HG03439 (cell line): Measurements from ENCODE around the gene COMMD7.
"Not testable (repeated sequence)": the region's sequence is repeated elsewhere in the genome, so short reads cannot be mapped to it uniquely, and the experiment has no call there.

ENCODE experiments used
- ATAC-seq: cut with Tn5 transposase; IDR thresholded peaks from one replicate; pipeline ENCODE4 v1.9.1; 2021; ENCODE audit warnings: mild to moderate bottlenecking, moderate library complexity; ENCODE audit not compliant: unreplicated experiment

Gene COMMD7

DNA sequence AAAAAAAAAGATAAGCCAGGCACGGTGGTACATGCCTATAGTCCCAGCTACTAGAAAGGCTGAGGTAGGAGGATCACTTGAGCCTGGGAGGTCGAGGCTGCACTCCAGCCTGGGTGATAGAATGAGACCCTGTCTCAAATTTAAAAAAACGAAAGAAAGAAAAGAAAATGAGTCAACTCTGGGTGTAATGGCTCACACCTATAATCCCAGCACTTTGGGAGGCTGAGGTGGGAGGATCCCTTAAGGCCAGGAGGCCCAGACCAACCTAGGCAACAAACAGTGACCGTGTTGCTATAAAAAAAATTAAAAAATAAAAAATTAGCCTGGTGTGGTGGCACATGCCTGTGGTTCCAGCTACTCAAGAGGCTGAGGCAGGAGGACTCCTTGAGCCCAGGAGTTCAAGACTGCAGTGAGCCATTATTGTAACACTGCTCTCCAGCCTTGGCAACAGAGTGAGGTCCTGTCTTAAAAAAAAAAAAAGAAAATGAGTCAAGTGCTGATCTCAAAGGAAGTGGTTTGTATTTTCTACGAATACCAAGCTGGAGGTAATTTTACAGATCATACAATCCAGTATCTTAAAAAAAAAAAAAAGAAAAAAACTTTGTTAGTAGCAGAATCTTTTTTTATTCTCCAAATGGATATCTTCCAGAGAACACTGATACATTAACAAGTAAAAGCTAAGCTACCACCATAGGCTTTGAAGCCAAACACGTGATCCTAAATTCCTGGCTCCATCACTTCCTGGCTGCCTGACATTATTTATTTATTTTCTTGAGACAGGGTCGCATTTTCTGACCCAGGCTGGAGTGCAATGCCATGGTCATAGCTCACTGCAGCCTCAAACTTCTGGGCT, 5.7 kb downstream of the COMMD7 start:
- ATAC-seq = no peak

DNA sequence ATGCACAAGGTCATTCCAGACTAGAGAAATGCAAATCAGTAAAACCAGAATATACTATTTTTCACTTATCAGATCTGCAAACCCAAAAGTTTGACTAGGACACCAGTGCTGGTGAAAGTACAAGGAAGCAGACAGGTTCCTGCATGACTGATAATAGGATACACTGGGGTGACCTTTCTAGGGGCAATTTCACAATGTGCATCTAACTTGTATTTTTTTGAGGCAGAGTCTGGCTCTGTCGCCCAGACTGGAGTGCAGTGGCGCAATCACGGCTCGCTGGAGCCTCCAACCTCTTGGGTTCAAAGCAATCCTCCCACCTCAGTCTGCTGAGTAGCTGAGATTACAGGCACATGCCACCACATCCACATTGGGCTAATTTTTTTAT, 11.4 kb downstream of the COMMD7 start:
- no peak for ATAC-seq

DNA sequence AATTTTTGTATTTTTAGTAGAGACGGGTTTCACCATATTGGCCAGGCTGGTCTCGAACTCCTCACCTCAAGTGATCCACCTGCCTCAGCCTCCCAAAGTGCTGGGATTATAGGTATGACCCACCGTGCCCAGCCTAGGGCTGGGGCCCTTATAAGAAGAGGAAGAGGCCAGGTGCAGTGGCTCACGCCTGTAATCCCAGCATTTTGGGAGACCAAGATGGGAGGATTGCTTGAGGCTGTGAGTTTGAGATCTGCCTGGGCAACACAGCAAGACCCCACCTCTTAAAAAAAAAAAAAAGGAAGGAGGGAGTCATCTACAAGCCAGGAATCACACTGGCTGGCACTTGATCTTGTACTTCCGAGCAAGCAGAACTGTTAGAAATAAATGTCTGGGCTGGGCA, 13.9 kb downstream of the COMMD7 start:
- not testable (repeated sequence) for ATAC-seq

DNA sequence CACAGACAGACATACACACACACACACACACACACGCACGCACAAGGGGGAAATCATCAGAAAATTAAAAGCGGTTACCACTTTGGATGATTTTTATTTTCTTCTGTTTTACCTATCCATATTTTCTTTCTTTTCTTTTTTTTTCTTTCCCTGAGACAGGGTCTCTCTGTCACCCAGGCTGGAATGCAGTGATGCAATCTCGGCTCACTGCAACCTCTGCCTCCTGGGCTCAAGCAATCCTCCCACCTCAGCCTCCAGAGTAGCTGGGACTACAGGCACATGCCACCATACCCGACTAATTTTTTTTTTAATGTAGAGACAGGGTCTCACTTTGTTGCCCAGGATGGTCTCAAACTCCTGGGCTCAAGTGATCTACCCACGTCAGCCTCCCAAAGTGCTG, 14.8 kb downstream of the COMMD7 start:
- not testable (repeated sequence) for ATAC-seq

DNA sequence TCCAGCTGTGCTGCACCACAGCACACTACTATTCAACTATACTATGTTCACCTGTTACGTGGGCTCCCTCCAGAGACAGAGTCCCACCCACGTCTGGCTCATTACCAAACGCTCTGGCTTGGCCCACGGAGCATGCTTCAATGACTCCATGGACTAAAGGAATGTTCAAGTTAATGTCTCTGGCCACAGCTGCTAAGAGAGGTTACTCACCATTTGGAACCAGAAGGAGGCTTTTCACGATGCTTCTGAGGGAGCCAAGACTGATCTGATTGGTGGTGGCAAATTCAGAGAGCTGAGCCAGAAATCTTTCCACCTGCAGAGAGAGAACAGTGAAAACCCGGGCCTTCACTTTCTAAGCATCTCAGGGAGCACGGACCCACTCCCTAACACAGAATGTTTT, 15.6 kb downstream of the COMMD7 start:
- ATAC-seq = no peak

DNA sequence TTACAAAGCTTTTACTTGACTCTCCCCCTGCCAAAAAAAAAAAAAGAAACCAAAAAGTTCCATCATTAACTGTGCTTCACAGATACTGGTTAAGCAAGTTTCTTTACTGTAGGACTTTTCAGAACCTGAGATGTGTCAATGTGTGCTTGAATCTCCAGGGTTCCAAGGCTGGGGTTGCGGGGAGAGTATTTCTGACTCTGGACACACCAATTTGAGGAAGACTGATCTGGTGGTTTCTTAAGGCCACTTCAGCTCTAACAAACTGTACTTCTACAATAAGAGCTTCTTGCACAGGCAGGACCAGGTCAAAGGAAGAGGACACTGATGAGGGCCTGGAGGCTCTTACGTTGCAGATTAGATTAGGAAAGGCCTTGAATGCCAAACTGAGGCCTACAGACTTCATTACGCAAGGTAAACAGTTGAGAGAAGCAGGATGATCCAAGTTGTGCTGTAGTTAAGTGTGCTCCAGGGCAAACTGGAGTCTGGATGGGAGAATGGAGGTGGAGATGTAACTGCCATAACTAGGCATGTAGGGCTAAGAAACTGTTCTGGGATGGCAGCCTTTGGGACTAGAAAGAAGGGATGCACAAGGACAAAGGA, 24.4 kb downstream of the COMMD7 start:
- no peak for ATAC-seq

DNA sequence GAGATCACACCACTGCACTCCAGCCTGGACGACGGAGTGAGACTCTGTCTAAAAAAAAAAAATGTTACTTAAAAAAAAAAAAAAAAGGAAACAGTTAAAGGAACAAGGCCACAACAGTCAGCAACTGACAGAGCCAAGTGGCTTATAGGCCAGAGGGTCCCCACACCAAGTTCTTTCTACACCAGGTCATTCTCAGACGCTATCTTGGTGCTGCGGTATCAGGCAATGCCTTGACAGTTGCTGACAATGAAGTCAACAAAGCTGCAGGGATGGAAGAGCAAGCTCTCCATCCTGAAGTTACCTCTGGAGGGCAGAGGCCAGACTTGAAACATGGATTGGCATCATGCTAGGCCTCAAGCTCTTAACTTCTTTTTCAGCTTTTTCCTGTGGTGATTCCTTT, 31.9 kb downstream of the COMMD7 start:
- no peak for ATAC-seq

DNA sequence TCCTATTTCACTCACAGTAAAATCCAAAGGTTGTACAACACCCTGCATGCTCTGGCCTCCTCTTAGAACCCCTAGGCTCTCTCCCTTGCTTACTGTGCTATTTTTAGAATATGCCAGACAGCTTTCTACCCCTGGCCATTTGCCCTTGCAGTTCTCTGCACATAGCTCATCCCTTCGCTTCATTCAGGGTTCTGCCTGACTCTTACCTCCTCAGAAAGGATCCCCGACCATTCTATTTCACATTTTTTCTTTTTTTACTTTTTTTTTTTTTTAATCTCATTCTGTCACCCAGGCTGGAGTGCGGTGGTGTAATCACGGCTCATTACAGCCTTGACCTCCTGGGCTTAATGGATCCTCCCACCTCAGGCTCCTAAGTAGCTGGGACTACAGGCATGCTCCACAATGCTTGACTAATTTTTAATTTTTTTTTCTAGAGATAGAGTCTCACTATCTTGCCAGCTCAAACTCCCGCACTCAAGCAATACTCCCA, 33.6 kb downstream of the COMMD7 start:
- no peak for ATAC-seq

DNA sequence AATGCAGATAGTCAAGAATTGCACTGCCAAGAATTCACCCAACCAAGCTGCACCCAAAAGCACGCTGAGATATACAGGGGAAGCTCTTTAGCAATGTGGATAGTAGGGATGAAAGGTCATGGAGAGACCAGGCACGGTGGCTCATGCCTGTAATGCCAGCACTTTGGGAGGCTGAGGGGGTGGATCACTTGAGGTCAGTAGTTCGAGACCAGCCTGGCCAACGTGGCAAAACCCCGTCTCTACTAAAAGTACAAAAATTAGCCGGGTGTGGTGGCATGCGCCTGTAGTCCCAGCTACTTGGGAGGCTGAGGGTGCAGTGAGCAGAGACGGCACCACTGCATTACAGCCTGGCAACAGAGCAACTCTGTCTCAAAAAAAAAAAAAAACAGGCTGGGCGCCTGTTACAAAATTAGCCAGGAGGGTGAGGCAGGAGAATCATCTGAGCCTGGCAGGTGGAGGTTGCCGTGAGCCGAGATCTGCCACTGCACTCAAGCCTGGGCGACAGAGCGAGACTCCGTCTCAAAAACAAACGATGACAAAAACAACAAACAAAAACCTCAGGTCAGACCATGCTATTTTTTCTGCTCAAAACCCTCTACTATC, 34.1 kb downstream of the COMMD7 start:
- ATAC-seq = not testable (repeated sequence)

DNA sequence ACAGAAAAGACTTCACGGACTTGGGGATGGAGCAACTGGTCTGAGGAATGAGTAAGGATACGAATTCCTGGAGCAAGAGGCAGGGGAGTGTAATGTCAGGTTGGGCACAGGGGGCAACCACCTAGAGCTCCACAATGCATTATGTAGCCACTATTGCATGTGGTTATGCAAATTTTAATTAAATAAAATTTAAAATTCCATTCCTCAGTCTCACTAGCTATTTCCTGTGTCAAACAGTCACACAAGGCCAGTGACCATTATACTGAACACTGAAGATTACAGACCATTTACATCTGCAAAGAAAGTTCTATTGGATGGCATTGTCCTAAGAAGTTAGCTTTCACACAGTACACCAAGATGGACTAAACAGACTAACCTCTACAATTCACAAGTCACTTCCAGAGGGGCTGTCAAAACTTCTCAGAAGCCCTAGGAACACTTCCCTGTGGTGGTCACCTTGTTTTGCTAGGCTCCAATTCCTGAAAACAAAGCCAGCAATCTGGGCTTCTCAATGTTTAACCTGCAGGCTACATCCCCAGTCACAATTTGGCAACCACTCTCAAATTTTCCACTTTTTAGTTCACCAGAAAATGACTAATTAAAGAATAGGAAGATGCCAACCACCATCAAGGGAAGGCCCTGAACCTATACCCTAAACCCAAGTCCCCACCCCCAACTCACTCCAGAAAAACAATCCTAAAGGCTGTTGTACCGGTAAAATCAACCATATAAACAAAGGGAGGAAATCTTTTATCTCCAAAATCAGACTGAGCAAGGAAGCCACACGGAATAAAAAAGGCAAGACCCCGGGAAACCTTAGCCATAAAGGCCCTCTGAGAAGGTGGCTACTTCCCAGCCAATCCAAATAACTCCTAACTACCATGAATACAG, 35.3 kb downstream of the COMMD7 start:
- no peak for ATAC-seq

DNA sequence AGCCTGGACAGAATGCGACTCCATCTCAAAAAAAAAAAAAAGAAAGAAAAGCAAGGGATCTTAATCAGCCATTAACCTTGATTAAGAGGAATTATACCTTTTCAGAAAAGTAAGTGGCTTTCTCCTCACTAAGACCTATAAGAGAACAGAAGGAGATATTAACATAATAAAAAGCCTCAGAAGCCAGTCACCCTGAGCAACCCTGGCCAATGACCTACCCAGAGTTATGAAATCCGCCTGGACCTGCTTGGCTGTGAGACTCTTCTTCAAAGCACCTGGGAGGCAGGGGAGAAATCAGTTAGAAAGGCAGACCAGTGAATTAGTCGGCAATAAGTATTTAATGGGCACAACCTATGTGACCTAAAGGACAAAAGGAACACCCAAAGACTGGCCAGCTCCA, 36.8 kb downstream of the COMMD7 start:
- no peak for ATAC-seq

DNA sequence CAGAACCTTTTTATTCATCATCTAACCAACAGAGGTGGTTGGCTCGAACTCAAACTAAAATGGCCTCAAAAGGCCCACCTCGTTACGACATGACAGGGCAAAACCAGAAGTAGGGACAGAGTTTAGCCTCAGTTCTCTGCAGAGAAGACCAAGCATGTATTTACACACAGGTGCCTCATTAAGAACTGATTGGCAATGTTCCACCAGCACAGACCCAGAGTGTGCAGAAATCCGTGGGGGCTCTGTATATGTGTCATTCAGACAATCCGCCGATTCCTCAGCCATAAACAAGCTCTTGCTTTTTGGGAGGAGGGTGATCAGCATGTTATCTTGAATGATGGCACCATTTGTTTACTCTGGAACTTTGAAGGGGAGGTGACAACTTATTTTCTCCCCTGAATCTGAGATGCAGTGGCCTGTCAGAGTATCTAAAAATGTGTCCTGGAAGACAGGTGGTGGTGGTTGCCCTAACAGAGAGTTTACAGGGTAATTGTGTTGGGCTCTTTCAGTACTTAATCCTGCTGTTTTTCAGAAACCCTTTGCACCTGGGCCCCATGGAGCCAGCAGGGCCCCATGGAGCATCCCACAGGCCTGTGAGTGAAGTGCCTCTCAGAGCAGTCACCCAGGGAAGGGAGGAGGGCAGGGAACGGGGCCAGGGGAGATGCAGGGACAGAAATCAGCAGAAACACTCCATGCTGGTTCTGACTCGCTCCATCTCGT, 40.4 kb downstream of the COMMD7 start:
- ATAC-seq = no peak

DNA sequence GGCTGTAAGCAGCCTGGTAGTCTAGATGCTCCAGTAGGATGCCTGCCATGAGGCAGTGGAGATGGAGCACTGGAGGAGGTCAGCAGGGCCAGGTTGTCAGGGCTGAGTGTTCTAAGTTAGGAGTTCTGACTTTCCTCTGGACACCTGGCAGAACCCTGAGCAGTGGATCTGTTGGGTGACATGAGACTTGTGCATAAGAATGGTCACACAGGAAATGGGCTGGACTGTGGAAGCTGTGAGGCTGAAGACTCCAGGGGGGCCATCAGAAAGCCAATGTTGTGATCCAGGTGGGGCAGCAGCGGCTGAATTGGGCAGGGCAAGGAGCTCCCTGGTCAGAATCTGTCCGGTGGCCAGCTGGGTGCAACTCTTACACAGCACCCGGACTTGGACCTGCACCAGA, 45.7 kb downstream of the COMMD7 start:
- no peak for ATAC-seq

DNA sequence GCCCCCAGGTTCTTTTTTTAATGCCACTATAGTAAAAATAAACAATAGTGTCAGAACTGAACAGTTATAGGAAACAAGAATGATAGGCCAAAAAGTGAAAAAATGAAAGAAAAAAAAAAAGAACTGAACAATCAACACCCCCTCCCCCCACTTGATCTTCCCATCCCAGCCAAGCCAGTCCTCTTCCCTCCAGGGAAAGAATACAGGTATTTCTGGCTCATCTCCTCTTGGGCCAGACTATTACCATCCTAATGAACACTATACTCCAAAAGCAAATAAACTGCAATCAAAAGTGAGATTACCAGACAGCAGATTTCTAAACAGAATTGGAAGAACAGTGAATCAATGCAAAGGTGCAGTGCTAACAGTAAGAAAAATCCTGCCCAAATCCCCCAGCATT, 48.2 kb downstream of the COMMD7 start:
- ATAC-seq = no peak

DNA sequence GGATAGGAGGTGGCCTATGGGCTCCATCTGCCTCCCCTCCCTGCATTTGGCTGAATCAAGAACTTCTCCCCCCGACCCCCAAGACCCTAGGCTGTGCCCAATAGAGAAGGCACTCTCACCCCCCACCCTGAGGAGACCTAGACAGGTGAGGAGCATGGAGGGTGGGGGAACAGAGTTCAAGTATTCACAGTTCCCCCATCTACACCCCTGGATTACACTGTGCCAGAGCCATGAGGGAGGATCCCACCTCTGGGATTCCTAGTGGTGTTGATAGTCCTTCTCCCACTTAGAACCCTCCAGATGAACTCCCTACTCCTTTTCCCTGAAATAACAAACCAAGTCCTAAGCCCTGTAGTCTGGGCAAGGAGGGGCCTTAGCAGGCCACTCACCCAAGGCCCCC, 54.3 kb downstream of the COMMD7 start:
- not testable (repeated sequence) for ATAC-seq

DNA sequence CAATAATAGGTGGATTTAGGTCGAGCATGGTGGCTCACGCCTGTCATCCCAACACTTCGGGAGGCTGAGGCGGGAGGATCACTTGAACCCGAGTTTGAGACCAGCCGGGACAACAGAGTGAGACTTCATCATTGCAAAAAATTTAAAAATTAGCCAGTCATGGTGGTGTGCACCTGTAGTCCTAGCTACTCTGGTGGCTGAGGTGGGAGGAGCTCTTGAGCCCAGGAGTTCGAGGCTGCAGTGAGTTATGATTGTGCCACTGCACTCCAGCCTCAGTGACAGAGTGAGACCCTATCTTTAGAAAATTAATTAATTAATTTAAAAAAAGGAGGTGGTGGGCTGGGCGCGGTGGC, 56.1 kb downstream of the COMMD7 start:
- ATAC-seq = no peak

DNA sequence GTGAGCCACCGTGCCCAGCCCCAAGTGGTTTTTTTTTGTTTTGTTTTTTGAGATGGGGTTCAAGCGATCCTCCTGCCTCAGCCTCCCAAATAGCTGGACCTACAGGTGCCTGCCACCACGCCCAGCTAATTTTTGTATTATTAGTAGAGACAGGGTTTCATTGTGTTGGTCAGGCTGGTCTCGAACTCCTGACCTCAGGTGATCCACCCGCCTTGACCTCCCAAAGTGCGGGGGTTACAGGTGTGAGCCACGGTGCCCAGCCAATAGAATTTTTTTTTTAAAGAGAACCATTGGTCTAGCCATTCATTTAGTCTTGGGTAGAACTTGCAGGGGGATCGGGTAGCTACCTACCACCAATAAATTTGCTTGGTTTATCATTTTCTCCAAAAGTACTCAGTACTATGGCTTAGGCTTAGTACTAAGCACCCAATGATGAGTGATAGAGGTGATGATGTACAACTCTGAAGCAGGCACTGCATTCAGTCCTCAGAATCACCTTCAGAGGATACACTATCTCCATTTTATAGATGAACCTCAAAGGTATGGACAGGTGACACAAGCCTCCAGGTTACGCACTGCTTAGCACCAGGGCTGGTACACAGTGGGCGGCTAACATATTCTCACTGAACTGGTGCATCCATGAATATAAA, 56.6 kb downstream of the COMMD7 start:
- no peak for ATAC-seq

DNA sequence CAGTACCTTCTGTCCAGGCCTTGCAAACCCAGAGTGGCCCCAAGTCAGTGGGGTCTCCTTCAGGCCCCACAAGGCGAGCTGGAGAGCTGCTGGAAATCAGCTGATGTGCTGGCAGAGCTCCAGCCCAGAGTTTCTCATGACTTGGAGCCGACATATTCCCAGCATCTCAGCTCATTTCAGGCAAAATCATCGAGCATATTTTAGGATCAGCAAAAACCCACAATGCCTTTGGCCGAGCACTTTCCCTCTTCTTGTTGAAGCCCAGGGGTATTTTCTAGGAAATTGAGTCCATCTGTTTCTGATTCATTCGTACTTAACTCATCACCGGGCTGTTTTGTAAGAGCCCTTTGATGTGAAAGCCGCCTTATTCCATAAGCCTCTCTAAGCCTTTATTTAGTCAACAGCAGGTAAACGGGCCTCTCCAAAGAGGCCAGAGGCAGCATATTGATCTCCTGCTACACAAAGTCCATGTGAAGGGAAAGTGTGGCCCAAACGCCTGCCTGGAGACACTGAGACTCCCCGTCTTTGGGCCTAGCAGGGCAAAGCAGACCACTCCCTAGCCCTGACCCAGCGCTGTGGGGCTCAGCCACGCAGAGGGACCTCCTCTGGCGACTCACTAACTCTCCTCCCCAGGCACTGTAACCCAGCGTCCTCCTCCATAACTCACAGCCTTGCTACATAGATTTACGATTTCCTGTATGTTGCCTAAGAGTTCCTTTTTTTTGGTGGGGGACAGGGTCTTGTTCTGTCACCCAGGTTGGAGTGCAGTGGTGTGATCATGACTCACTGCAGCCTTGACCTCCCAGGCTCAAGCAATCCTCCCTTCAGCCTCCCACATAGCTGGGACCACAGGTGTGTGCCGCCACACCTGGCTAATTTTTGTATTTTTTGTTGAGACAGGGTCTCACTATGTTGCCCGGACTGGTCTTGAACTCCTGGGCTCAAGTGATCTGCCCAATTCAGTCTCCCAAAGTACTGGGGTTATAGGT, 57.4 kb downstream of the COMMD7 start:
- no peak for ATAC-seq

DNA sequence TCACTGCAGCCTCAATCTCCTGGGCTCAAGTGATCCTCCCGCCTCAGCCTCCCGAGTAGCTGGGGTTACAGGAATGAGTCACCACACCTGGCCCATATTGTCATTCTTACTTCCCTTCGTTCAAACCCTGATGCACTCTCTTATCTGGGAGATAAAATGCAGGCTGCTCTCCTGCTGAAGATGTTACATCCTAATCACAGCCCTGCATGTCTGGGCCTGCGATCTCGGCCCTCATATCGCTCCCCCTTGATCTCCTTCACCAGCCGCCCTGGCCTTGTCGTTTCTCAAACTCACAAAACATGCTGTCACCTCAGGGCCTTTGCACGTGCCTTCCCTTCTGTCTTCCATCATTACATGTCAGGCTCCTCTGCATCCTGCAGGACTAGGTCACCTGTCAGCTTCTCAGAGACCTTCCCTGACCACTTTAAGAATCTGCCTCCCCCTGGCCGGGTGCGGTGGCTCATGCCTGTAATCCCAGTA, 60.7 kb downstream of the COMMD7 start:
- no peak for ATAC-seq
